ENCODE results near the gene DRICH1.
"Not testable (repeated sequence)": the region's sequence is repeated elsewhere in the genome, so short reads cannot be mapped to it uniquely, and the experiment has no call there.

The DRICH1 gene

DNA sequence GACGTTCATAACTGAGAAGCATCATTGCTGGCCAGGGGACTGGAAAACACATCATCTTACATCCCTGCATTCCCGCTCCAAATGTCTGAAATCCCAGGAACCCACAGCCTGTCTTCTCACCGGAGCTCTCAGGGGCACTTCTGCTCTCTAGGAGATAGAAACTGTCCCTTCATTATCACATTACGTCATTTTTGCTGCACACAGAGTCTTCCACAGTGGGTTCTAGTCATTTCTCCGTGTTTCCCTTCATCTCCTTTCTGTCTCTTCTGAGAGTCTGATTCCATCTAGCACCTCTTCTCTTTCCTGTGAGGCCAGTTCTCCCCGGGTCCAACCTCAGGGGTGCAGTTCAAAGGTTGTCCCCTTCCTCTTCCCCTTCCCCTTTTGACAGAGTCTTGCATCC lies 36.2 kb downstream of the DRICH1 start:
- DNase-seq = not testable (repeated sequence)

DNA sequence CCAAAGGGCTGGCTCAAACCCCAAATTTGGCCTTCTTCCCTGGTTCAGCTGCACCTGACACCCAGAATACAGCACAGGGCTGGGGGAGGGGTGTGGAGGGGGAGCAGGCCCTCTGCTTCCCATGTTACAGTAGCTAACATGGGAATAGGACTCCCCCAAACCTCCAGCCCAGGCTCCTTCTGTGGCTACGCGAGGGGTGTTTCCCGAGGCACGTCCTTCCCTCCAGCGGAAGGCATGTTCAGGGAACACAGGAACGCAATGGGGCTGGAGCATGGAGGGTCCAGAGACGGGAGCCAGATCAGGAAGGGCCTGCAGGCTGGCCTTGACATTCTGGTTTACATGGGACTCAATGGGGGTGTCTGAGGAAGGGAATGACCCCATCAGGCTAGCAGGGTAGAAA lies 40.3 kb downstream of the DRICH1 start:
- DNase-seq = no peak

DNA sequence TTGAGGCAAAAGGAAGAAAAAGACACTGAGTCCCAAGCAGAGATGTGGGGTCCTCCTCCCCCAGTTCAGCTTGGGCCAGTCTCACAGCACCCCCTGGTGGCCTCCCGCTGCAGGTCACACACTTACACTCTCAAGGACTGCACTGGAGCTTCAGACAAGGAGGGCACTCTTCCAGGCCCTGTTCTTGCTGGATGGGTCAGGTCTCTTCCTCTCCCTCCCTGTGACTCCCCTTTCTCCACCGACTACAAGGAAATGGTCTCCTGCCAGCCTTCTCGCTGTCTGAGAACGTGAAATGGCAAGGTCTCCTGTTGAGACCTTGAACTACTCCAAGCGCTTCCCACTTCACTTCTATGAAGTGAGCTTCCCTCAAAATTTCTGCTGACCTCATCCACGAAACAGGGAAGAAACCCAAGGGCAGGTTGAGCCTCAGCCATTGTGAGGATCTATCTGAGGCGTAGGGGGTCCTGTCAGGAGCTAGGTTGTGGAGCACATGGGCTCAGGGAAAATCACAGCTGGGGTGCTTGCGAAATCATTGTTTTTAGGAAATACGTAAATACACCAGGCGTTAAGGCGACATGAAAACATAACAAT lies 40.8 kb downstream of the DRICH1 start:
- peak; percentile 5 for DNase-seq

DNA sequence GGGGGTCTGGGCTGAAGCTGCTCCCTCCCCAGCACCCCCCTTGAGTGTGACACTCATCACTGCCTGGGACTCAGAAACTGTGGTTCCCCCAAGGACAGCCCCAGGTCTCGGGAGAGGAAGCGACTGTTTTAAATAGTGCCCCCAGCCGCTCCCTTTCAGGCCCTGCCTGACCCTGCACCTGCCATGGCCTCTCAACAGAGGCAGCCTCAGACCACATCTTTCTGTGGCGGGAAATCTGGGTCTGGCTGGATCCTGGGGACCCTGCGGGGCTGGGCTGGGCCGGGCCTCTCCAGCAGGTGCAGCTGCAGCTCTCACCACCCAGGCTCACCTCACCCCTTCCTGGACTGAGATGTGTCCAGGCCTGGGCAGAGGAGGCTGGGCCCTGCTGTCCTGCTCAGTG lies 48.3 kb downstream of the DRICH1 start:
- no peak for DNase-seq

DNA sequence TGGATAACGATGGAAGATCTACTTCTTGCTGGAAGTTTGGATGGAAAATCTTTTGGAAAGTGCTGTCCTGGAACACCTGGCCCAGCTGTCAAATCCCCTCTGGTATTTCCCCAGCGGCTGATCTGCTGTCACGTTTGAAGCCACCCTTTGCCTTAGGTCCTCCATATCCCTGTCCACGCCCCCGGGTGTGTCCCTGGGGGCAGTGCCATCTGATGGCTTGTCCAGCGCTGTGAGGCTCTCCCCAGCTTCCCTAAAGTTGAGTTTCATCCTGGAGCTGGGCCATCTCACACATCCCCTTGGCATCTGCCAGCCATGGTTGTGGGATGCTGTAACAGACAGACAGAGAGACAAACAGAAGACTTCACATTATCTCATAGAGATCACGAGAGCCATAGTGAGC lies 49.0 kb downstream of the DRICH1 start:
- DNase-seq = no peak

DNA sequence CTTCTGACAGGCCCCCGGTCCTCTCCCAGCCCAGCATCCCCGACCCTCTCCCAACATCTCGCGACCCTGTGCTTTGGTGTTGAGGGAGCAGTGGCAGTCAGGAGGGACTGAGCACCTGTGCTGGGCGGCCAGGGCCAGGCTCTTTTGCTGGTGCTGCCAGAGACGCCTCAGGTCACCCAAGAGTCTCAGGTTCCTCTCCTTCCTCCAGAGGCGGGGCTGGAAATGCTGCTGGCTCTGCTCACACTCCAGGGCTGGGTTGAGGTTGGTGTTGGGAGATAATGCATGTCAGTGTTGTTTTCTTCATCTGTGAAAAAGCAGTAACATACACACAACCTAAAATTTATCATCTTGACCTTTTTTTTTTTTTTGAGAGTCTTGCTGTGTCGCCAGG lies 50.9 kb downstream of the DRICH1 start:
- DNase-seq = no peak

DNA sequence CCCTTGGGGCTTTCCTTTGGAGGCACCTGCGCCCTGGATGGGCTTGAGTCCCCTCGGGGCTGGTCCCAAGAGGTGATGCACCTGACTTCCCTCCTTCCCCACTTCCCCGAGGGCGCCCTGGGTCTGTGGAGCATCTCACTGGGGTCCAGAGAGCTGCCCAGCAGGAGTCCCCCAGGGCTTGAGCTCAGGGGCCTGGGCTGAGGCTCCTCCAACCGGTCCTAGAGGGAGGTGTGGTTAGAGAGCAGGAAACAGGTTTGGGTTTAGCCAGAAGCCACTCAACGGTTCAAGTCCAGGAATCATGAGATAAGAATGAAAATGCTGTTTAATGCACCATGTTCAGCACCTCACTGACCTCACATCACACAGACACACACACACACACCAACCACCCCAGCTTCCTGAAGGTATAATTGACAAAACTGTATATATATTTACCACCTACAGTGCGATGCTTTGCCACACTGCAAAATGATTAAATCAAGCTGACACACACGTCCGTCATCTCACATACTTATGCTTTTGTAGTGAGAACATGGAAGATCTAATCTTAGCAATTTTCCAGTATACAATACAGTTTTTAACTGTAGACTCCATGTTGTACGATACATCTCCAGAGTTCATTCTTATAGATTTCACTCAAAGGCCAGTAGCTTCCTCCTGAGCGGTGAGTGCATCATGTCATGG lies 51.4 kb downstream of the DRICH1 start:
- DNase-seq = no peak

DNA sequence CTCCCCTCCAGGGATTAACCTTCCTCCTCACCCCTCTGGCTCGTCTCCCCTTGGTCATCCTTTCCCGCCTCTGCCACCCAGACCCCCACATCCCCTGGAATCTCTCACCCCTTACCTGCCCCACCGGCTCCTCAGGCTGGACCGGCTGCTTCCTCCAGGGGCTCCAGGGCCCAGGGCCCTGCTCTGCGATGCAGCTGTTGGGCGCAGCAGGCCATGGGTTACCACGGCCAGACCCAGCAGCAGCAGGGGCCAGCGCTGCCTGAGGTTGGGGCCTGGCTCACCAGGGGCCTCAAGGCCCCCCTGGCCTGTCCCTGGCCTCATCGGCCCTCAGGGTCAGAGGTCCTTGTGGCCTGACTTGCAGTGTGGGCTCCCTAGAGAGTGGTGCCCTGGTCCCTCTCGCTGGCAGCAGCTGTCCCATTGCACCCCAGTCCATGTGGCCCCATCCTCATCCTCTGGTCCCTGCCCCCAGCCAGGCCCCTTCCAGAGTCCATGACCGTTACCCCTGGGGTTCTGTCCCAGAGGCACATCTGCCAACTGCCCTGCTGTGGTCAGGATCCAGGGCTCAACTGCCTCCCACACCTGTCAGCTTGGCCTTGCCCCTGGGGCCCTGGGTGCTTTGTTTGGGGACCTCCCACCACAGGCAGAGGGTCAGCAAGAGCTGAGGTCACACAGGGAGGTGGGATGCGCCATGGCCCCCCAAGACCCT lies 52.1 kb downstream of the DRICH1 start, which contains the start of gene IGLL1:
Gene IGLL1, minus strand, starts transcription at position 421 of the 706 bp plus-strand sequence. Its CDS starts 100 bp downstream, at position 321.
- no peak for DNase-seq

DNA sequence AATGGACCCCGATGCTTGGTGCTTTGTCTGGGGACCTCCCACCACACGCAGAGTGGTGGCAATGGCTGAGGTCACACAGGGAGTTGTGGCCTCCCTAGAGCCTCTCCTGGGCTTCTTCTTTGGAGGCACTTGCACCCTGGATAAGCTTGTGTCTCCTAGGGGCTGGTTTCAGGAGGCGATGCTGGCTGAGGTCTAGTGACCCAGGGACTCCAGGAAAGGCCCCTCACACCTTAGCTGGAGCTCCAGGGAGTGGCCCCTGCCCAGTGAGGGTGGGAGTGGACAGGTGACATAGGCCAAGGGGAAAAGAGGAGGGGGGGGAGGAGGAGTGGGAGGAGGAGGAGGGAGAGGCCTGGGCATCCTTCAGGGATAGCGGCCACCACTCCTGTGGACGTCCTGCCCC lies 52.8 kb downstream of the DRICH1 start:
- DNase-seq = no peak

DNA sequence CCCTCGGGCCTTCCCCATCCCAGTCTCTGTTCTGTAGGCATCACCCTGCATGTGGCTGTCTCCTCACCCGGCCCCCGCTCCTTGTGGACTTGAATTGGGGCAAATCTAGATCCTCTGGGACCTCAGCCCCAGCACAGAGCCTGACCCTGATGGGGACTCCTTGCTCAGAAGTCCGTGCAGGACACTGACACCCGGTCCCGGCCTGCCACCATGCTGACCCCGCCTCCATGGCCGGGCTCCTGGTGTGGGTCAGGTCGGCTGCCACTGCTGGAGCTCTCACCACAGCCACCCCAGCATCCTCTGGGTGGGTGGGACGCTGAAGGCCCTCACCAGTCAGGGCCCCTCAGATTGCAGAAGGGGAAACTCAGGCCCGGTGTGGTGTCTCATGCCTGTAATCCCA lies 53.8 kb downstream of the DRICH1 start:
- DNase-seq = no peak

DNA sequence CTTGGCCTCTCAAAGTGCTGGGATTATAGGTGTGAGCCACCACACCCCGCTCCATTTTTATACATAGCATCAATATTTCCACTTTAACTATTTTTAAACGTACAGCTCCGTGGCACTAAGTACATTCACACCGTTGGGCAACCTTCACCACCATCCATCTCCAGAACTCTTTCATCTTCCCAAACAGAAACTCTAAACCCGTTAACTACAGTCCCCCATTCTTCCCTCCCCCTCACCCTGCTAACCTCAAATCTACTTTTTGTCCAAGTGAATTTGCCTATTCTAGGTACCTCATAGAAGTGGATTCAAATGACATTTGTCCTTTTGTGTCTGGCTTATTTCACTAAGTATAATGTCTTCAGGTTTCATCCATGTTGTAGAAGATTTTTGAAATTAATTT lies 55.4 kb downstream of the DRICH1 start:
- no peak for DNase-seq

DNA sequence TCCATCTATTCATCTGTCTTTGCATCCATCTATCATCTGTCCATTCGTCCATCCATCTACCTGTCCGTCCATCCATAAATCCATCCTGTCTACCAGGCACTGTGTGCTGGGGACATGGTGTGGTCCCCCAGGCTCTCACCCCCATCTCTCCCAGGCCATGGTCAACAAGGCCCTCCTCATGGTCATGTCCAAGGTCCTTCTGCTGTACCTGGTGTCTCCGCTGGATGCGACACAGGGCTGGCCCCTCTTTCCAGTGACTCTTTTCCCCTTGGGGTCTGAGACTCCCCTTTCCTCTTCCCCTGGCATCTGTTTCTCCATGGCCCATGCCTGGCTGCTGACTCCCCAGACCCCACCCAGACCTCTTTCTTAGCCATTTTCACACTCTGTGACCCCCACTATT lies 56.5 kb downstream of the DRICH1 start:
- no peak for DNase-seq

DNA sequence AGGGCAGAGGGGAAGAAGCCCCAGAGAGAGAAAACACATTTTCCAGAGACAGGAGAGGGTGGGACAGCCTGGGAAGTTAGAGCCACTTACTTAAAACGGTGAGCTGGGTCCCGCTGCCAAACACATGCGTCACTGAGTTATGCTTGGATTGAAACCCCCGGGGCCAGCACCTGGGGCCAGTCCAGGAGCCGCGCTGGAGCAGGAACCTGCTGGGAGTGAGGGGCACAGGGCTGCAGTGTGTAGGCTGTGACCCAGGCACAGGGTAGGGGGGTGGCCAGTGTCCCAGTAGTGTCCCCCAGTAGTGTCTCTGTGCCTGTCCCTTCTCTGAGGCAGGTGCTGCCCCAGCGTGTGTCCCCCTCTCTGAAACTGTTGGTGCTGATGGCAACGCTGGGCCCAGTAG lies 57.2 kb downstream of the DRICH1 start:
- DNase-seq = no peak

DNA sequence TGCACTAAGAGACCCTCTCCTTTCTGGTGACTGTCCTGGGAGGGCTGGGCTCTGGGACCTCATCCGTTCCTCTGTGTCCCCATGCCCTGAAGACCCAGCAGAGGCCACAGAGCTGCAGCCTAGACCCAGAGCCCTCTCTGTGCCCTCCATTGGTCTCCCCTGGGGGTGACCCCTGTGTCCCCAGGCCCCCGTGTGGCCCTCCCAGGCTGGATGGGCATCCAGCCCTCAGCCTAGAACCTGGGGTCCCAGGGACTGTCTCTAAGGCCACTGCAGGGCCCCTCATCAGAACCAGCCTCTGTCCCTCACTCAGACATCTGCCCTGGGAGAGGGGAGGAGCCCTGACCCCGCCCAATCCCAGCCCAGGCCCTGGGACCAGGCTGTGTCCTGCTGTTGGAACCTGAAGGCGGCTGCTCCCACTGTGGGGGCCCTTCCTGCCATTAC lies 57.7 kb downstream of the DRICH1 start:
- no peak for DNase-seq

DNA sequence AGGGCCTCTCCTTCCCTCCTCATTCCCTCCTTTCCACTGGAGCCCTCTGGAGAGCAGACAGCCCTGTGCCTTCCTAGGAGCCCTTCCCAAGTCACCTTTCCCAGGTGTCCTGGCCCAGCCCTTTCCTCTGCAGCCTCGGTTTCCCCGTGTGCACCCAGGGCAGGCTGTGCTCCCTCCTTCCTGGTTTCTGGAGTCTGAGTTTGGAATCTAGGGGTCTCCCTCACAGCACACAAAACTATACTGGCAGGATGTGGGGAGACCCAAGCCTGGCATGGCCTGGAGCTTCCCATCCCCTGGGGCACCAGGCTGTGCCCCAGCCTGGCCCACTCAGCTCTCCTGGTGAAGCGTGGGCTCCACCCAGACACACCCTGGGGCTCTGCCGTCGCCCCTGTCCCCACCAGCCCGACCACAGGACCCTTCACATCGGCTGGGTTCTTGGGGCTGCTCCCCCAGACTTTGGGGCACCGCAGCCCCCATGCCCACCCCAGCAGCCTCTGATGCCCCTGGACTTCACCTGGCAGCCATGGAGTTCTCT lies 58.4 kb downstream of the DRICH1 start:
- not testable (repeated sequence) for DNase-seq

DNA sequence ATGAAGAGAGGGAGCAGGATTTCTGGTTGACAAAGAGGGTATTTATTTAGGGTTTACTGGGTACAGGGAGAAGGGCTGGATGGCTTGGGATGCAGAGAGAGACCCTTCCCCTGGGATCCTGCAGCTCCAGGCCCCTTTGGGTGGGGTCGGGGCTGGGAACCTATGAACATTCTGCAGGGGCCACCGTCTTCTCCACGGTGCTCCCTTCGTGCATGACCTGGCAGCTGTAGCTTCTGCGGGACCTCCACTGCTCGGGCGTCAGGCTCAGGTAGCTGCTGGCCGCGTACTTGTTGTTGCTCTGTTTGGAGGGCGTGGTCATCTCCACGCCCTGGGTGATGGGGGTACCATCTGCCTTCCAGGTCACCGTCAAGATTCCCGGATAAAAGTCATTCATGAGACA lies 59.0 kb downstream of the DRICH1 start:
- DNase-seq = not testable (repeated sequence)

DNA sequence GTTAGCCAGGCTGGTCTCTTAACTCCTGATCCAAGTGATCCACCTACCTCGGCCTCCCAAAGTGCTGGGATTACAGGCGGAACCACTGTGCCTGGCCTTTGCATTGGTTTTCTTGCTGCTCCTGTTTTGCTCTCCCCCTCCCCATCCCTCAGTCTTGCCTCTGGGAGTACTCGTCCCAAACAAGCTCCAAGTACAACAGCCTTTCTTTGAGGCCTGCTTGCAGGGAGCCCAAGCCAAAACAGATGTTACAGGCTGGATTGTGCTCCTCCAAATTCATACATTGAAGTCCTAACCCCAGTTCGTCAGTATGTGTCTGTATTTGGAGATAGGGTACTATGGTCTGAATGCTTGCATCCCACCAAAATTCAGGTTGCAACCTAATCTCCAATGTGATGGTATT lies 60.6 kb downstream of the DRICH1 start:
- no peak for DNase-seq

DNA sequence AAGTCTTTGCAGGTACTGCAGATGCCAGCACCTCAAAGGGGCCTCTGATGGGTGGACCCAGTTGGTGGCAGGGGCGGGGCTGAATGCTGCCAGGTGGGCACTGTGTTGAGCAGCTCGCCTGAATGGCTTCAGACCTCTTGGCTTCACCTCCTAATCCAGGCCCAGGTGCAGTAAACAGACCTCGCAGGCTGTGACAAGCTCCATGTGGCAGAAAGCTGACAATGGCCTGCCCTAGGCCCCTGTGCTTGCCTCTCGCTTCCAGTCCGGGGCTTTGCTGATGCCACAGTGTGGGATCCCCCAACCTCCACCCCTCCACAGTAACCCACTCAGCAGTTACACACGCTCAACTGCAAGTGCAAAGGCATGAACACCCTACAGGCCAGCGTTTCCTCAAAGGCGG lies 61.4 kb downstream of the DRICH1 start:
- no peak for DNase-seq

DNA sequence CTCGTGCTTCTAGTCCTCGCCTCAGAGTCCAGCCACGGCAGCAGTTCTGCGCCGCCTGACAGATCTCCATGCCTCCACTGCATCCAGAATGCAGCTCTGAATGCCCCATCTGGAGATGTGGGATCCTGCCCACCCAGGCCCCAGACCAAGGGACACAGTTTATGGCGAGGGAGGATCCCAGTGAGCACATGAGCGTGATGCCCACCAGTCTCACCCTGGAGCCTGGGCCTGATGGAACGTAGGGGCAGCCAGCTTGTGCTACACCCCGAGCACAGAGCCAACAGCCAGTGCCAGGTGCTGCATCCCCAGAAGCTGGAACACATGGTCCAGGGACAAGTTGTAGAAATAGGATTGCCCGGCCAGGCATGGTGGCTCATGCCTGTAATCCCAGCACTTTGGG lies 62.4 kb downstream of the DRICH1 start:
- DNase-seq = no peak

DNA sequence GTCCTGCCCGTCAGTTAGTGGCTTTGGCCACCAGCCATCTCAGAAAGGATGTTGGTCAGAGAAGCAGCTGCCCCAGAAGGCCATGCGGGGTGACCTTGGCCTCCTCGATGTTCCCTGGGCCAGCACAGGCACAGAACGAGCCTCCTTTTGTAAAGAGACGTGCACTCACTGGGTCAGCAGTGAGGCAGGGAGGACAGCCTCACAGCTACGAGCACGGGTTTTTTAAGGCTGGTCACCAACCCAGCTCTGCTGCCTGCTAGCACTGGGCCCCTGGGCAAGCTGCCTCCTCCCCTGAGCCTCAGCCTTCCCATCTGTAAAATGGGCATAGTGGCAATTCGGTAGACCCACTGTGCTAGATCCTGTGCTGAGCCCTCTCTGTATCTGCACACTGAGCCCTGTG lies 62.8 kb downstream of the DRICH1 start:
- DNase-seq = no peak

DNA sequence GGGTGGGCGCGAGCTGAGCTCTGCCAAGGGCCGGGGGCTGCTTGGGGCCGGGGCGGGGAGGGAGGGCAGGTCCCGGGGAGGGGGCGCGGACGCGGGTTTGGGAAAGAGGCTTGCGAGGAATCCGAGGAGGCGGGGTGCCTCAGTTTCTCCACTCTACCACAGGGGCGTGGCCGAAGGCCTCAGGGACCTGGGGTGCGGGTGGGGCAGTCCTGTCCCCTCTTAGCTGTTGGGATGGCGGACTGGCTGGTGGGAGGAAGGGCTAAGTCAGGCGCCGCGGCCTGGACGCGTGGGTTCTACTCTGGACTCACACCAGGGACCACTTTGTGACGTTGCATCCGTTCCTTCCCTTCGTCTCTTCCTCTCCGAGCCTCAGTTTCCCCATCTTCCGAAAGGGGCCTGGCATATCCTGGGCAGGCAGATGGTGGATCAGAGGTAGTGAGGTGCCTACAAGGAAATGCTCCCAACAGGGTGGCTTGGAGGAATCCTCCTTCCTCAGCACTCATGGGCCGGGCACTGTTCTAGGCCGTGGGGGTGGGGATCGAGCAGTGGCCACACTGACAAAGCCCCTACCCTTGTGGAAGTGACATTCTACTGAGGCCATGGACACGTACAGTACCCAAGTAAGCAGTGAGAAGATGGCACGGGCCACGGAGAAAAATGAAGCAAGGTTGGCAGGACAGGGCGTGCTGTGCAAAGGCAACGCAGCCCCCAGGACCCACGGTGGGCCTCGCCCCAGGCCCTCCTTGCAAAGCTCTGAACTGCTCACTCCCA lies 65.2 kb downstream of the DRICH1 start:
- DNase-seq = no peak

DNA sequence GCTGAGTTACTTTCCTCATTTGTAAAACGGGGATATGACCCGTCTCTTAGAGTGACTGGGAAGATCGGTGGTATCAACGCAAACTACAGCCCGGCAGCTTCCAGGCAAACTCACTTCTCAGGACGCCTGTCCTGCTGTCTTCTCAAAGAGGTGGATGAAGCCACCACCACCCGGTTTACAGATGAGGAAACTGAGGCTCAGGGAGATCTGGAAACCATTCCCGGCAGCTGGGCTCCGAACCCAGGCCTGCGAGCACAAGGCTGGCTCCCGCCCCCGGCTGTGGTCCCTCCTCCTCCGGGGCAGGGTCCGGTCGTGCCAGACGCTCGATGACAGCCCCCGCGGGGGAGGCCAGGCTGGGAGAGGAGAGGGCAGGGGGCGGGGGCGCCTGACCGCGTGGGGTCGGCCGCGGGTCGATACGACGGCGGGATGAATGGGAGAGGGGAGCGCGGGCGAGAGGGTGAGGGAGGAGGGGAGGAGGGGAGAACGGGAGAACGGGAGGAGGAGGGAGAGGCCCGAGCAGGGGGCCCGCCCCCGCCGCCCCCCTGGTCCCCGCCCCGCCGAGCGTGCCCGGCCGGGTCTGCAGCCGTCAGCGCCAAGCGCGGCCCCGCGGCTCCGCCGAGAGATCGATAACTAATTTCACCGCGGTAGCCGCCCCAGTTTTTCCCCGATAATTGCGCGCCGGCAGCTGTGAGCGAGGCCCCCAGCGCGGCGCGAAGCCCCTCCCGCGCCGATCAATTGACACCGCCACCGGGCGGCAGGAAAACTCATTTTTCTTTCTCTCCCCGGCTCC lies 66.0 kb downstream of the DRICH1 start:
- DNase-seq = no peak

All from NCI-H526 treated with DMSO at 0.1 percent for 48 hours (cell line).